HG02571 (cell line): ENCODE results near the gene NACA.
A peak's percentile ranks its signal among the peaks of the same experiment; 100 is the strongest.
"Not testable (repeated sequence)": the region's sequence is repeated elsewhere in the genome, so short reads cannot be mapped to it uniquely, and the experiment has no call there.

Experiments used
- ATAC-seq: cut with Tn5 transposase; IDR thresholded peaks from one replicate; pipeline ENCODE4 v1.9.1; 2021; ENCODE audit warnings: mild to moderate bottlenecking, moderate library complexity; ENCODE audit not compliant: unreplicated experiment

NACA gene

GRCh38 chr12:56725723-56726102 lies 614 bp upstream of the NACA start:
- ATAC-seq: peak; percentile 1

GRCh38 chr12:56724701-56724971 lies 463 bp downstream of the NACA start:
- ATAC-seq: no peak

GRCh38 chr12:56723889-56724700 lies 1.0 kb downstream of the NACA start:
- no peak for ATAC-seq

GRCh38 chr12:56723352-56723751 lies 1.7 kb downstream of the NACA start:
- ATAC-seq: no peak

- no peak for ATAC-seq
These were observed 2.3 kb downstream of the NACA start for GRCh38 chr12:56722832-56723231.

GRCh38 chr12:56721721-56722120 lies 3.4 kb downstream of the NACA start:
- no peak for ATAC-seq

- no peak for ATAC-seq
These were observed 3.9 kb downstream of the NACA start for GRCh38 chr12:56721216-56721615.

- no peak for ATAC-seq
These were observed 4.4 kb downstream of the NACA start for GRCh38 chr12:56720731-56721151.

GRCh38 chr12:56719056-56719455 lies 6.0 kb downstream of the NACA start:
- no peak for ATAC-seq

GRCh38 chr12:56718636-56719035 lies 6.5 kb downstream of the NACA start:
- no peak for ATAC-seq

- no peak for ATAC-seq
These were observed 7.0 kb downstream of the NACA start for GRCh38 chr12:56718149-56718548.

GRCh38 chr12:56716933-56717880 lies 7.9 kb downstream of the NACA start:
- no peak for ATAC-seq

- ATAC-seq: no peak
These were observed 8.6 kb downstream of the NACA start for GRCh38 chr12:56716458-56716857.

- ATAC-seq: no peak
These were observed 9.3 kb downstream of the NACA start for GRCh38 chr12:56715798-56716197.

- ATAC-seq: no peak
These were observed 10.6 kb downstream of the NACA start for GRCh38 chr12:56714431-56714929.

GRCh38 chr12:56713345-56713744 lies 11.8 kb downstream of the NACA start:
- no peak for ATAC-seq

- ATAC-seq: no peak
These were observed 15.2 kb downstream of the NACA start for GRCh38 chr12:56709759-56710376.

GRCh38 chr12:56704522-56704921 lies 20.6 kb downstream of the NACA start:
- not testable (repeated sequence) for ATAC-seq

GRCh38 chr12:56699020-56699661 lies 26.0 kb downstream of the NACA start:
- ATAC-seq: no peak

- ATAC-seq: no peak
These were observed 29.6 kb downstream of the NACA start for GRCh38 chr12:56695327-56696101.
